D341Med (cell line): ENCODE results near the gene CNTN1.

Experiments
- DNase-seq: peaks from one replicate; pipeline ENCODE4 v3.0.0; 2012; ENCODE audit warnings: low spot score

Gene CNTN1

GRCh38 chr12:40691913-40692764 lies at the start of gene CNTN1:
Gene CNTN1, plus strand, starts transcription at chr12:40692439.
- DNase-seq, result peak; percentile 97

- no peak for DNase-seq
Observed at GRCh38 chr12:40643506-40643905, 48.7 kb upstream of the CNTN1 start.

DNA sequence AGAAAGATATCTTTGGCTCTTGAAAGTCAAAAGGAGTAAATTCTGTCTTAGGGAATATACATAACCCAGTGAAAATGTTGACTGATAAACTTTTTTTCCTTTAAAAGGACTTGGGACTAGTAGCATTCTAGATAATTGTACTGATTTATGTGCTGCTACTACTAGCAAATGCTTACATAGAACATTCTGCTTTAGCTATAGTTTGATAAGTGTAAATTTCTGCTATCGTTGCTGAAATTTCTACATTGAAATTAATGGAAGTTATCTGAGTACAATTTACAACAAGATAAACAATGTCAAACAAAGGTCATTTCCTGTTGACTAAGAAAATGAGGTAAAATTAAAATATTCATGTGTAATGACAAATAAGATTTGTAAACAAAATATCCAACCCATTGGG lies 48.3 kb upstream of the CNTN1 start:
- DNase-seq, result no peak

- no peak for DNase-seq
Observed at GRCh38 chr12:40644708-40645107, 47.5 kb upstream of the CNTN1 start.

DNA sequence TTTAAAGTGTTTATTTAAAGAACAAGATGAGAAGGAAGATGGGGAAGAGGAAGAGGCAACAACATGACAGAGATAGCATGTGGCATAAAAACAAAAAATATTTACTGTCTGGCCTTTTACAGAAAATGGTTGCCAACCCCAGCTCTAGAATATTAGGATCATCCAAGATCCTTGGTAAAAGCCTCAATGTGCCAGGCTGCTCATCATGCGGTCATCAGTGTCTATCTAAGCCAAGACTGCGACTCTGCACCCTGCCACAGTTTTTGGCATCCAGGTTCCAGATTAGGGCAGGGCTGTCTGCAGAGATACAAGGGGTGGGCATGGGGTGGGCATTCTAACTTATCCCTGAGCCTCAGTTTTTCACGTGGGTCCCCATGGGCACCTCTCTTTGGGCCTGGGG lies 46.9 kb upstream of the CNTN1 start:
- no peak for DNase-seq

GRCh38 chr12:40646456-40646855 lies 45.8 kb upstream of the CNTN1 start:
- no peak for DNase-seq

DNA sequence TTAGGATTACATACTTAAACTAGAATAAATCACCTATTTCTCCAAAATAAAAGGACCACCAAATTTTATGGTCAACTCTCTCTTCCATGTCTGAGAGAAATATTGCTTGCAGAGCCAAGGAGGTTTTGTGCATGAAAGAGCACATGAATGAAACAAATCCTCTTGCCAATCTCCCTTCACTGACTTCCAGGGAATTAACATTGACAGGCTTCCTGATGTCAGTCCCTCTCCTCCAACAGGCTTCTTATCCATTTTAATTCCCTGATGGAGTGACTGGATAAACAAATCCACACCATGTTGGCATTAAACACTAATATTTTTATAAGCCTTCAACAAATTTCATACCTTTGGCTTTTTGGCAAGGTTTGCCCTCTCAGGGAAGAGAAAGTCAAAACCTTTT lies 45.3 kb upstream of the CNTN1 start:
- peak; percentile 43 for DNase-seq

DNA sequence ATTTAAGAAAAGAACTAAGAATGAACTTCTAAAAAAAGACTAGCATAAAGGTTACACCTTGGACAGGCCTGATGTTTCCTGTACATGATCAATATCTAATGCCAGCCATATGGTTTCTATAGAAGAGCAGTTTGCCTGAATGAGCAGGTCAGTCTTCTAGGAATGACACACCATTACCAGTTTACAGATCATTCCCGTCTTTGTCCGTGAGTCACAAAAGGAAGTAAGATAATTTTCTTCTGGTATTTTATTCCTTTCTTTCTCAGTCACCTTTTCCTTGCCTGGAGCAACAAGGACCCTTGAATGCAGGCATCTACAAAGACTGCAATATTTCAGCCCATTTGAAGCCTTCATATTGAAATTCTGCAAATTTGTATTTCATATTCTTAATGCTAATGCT lies 44.6 kb upstream of the CNTN1 start:
- no peak for DNase-seq

GRCh38 chr12:40648519-40648918 lies 43.7 kb upstream of the CNTN1 start:
- DNase-seq, result no peak

DNA sequence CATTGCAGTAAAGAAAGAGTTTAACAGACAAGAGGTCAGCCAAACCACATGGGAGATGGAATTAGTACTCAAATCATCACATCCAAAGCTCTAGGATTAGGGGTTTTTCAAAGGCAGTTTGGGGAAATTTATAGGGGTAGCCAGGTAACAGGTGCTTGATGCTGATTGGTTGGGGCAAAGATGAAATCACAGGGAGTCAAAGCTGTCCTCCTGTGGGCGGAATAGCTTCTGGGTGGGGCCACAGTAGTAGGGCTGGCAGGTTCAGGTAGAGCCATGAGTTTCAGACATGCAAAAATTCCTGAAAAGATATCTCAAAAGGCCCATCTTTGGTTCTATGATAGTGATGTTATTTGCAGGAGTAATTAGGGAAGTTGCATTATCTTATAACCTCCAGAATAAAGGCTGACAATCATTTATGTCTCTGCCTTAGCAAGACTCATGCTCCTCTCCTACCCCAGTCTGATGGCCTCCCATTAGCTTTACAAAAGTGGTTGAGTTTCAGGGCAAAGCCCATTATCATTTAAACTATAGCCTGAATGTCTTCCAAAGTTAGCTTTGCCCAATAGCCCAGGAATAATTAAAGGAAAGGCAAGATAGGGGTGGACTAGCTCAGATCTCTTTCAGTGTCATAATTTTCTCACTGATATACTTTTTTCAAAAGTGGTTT lies 42.1 kb upstream of the CNTN1 start:
- no peak for DNase-seq

DNA sequence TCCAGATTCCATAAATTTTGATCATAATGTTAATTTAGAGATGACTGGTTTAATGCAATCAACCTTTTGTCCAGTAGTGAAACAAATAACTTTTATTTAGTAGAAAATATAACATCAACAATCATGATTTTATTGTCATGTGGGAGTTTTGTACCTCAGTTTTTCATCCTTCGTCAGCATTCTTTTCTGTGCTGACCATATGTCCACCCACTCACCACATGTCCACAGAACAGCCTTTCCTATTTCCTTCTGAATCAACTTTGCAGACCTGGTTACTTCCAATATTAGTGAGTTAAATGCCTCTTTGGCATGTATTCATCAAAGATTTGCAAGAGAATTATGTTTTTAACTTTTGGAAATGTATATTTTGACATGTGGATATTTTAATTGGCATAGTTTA lies 36.8 kb upstream of the CNTN1 start:
- no peak for DNase-seq

- no peak for DNase-seq
Observed at GRCh38 chr12:40662366-40662765, 29.9 kb upstream of the CNTN1 start.

DNA sequence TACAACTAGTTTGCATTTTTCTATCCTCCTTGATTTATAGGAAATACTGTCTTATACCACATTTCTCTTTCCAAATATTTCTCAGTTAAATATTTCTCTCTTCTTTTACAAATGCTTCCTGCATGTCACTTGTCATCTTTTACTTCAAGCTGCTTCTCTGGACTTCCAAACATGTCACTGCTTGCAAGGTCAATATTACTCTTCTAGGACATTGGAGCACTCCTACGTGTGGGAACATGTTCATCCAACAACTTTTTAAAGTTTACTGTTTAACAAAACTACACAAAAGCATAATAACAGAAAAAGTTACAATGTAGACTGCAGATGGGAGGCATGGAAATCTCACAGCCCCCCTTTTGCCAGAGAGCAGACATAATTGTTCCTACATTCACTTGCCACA lies 28.5 kb upstream of the CNTN1 start:
- no peak for DNase-seq

DNA sequence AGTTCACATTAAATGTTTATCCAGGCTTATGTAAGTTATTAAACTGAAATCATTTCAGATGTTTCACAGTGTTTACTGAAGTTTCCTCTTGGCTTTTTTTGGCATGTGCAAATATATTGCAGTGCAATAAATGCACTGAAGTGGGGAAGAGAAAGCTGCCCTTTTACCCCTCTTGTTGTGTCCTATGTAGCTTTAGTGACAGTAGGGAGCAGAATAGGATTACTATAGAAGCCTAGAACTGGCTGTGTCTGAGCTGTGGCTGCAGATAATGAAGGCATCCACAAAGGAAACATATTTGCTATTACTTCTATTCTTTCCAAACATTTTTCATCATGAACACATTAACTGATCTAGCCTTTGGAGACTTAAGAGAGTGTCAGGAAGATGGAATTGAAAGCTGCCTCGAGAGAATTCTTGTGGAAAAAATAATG lies 24.1 kb upstream of the CNTN1 start:
- no peak for DNase-seq

DNA sequence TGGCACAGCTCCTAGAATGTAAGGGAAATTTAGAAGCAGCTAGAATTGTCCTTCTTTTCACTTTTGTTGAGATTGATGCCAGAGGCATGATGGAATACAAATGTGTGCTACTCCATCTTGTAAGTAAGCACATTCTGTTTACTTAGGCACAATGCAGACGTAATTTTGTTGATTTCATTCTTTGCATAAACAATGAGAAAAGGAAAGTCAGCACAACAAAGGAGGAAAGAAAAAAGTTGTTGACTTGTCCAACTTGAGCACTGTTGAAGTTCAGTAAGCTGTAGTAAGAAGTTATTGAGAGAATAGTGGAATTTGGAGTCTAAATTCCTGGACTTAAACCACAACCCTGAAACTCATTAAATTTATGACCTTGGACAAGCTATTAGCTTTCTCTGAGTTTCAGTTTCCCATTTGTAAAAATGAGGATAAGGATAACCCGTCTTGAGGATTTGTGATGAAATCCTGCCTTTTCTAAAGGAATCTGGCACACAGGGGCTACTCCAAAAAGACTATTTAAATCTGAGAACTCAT lies 19.4 kb upstream of the CNTN1 start:
- DNase-seq, result no peak

DNA sequence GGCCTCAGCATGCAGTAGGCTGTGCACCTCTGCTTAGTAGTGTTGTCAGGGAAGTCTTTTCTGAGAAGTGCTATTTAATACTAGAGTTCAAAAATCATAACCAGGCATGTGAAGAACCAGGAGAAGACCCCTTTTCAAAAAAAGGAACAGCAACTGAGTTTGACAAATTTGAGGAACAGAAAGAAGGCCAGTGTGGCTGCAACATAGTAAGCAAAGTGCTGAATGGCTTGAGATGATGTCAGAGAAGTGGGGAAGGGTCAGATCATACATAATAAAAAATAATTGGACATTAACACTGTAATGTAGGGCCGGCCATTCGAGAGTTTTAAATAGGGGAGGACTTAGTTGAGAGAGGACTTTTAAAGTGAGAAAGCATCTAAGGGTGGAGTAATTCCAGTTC lies 11.1 kb upstream of the CNTN1 start:
- no peak for DNase-seq

DNA sequence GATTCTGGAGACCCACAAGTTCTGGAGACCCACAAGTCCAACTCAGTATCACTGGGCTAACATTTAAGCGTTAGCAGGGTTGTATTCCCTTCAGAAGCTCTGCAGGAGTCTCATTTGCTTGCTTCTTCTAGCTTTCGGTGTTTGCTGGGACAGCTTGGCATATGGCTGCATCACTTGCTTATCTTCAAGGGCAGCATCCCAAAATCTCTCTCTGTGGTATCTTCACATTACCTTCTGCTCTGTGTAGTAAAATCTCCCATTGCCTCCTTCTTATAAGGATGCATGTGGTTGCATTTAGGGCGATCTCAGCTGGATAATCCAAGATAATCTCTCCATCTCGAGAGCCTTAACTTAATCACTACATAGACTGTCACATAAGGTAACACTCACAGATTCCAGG lies 7.3 kb upstream of the CNTN1 start:
- peak; percentile 37 for DNase-seq

- no peak for DNase-seq
Observed at GRCh38 chr12:40688085-40688725, 4.0 kb upstream of the CNTN1 start.

DNA sequence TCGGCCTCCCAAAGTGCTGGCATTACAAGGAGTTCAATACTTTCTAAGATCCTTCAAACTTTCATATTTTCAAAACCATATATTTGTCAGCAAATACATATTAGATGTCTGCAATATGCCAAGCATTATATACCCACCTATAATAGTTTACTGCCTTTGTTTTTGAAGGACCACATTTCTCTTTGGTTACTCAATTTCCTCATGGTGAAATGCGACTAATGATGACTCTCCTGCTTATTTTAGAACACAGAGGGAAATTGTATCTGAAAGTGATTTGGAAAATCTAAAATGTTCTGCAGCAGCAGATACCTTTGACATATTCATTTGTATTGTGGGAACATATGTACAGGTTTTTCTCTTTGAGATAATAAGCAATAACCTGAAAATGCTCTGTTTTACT lies 2.7 kb upstream of the CNTN1 start:
- DNase-seq, result no peak

DNA sequence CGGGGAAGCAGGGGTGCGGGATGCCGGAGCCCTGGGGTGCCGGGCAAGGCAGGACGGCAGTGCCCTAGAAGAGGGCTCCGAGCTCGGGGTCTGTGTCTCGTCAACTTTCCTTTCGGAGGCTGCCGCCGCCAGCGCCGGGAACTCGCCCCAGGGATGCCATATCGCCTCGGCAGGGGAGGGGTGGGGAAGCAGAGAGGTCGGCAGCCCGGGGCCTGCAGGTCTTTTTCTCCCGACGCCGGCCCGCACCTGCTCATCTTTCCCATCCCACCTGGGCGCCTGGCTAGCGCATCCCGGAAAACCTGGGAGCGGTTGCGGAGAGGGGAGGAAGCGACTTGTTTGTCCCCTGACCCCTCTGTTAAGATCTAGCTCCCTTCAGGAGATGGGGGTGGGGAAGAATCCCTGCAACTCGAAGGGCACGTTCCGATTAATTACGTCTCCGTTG lies 547 bp downstream of the CNTN1 start:
- DNase-seq, result peak; percentile 62

- peak; percentile 57 for DNase-seq
Observed at GRCh38 chr12:40693207-40693821, 1.1 kb downstream of the CNTN1 start.

- peak; percentile 49 for DNase-seq
Observed at GRCh38 chr12:40697566-40698259, 5.5 kb downstream of the CNTN1 start.
